IPS-11a (cell line): ENCODE measurements around the gene DNAAF3.
"Not testable (repeated sequence)": the region's sequence is repeated elsewhere in the genome, so short reads cannot be mapped to it uniquely, and the experiment has no call there.

Experiments
- H3K4me3 ChIP-seq: one replicate; pipeline ENCODE4 v1.5.1; 2013; ENCODE audit warnings: low read depth, low read length, control low read depth

The DNAAF3 gene

DNA sequence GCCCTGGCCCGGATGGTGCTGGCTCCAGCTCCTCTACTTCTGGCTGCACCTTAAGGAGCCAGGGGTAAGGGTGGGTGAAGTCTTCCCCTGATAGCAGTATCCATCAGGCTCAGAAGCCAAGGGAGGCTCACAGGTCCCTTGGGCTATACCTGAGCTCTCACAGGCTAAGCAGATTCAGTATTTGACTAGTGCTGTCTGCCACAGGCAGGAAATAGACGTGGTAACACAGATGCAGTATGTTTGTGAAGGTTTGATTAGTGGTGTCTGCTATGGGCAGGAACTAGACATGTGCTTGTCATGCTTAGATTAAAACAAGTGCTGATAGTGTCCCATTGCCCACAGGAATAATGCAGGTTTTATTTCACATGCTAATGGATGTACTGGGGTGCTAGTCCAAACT is 9.7 kb upstream of the DNAAF3 start:
- no peak overlapping the region for H3K4me3 ChIP-seq

DNA sequence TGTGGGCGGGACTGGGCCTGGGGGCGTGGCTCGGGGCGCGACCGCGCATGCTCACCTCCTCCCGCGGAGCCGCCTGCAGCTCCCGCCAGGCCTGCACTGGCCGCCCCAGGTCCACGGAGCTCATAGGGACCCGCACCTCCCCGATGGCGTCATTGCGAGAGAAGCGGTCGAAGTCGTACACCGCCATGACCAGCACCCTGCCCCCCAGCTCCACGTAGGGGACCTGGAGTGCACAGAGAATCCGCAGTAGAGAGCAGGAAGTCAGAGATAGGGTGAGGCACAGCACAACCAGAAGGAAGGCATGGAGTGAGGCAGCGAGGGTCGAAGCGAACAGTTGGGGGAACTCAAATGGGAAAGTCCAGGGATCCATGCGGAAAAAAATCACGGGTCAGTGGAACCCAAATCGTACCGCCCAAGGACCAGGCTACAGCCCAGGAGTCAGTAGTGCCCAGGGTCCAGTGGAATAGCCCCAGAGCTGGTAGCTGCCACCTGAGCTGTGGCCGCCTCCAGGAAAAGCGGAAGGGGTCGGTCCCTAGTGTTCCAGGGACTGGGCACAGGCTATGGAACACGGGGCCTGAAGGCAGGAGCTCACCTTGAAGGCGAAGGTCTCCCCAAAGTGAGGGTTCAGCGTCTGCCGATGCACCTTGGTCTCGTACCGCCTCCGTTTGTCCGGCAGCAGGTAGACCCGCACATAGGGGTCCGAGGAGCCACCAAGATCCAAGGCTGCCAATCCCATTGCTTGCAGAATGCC is 8.9 kb upstream of the DNAAF3 start:
- no peak overlapping the region for H3K4me3 ChIP-seq

DNA sequence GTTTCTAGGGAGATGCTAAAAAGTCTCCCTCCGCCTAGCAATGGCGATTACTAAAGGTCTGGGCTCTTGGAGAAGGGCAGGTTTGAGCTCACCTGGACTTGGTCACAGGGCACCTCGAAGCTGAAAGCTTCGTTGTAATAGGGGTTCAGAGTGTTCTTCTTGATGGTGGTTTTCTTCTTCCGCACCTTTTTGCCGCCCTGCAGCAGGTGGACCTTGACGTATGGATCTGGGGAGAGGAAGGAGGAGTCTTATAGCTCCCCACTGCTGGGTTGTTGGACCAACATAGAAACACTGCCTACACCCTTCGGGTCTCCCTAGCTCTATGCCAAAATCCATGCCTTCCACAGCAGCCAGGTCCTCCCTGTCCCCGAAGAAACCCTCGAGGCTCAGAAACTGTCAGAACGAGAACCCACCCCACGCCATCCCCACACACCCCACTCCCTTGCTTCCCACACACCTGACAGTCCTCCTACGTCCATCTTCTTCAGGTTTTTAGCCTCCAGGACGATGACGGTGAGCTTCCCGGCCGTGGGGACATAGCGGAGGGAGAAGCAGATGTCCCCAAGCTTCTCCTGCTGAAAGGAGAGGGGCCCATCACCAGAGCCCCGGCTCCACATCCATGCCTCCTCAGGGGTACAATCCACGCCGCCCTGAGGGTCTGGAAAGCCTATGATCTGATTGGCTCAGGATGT is 8.2 kb upstream of the DNAAF3 start:
- peak overlapping the region; percentile 20 for H3K4me3 ChIP-seq

DNA sequence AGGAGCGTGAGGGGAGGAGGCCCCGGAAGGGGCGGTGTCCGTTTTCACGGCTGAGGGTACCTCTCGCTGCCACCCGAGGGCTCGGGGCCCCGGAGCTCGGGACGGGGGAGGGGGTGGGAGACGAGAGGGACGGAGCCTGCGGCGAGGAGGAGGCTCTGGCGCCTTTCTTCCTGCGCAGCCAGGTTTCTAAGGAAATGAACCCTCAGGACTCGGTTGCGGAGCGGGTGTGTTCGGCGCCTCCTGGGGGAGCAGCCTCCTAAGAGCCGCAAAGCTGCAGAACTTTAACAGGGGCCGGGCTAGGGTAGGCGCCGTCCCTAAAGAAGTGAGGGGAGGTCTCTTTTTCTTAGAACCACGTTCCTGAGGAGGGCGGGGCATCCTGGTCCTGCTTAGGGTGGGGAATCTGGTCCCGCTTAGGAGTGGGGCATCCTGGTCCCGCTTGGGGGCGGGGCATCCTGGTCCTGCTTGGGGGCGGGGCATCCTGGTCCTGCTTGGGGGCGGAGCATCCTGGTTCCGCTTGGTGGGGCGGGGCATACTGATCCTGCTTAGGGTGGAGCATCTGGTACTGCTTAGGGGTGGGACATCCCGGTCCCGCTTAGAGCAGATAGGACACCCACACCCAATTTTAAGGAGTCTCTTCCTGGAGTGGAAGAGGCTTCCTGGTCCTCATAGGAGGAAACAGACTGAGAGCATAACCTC is 7.4 kb upstream of the DNAAF3 start:
- H3K4me3 ChIP-seq: peak overlapping the region; percentile 50

DNA sequence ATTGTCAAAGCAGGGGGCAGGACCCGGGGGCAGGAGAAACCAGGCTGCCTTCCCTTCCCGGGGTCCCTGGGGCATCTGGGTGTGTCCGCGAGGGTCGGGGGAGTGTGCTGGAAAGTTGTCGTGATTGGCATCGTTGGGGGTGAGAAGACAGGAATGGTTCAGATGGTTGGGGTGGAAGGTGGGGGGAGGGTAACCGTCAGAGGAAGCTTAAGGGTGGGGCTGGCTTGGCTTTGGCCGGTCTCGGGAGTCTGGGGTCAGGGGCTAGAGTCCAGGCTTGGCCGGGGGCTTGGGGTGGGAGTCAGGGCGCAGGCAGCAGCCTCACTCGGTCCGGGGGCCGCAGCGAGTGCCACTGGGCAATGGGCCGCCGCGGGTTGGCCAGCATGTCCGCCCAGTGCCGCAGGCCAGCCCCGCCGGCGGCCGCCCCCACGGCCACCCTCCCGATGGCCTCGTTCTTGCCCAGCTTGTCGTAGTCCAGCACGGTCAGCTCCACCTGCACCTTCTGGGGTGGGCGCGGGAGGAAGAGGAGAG is 6.8 kb upstream of the DNAAF3 start:
- H3K4me3 ChIP-seq: peak overlapping the region; percentile 50

DNA sequence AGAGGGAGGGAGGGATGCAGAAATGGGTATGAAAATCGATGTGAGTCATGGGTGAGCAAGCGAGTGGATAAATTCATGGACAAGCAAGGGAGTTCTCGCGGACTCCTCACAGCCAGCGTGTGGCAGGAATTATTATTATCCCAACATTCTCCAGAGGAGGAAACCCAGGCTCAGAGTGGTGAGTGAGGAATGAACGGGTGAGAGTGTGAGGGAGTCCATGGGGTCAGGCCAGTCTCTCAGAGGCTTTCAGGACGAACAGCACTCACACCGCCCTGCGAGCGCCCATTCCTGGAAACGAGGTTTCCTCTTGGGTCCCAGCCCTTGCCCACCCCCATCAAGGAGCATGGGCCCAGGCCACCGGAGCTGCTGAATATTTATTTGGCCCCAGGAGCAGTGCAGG is 6.3 kb upstream of the DNAAF3 start:
- H3K4me3 ChIP-seq: peak overlapping the region; percentile 50

DNA sequence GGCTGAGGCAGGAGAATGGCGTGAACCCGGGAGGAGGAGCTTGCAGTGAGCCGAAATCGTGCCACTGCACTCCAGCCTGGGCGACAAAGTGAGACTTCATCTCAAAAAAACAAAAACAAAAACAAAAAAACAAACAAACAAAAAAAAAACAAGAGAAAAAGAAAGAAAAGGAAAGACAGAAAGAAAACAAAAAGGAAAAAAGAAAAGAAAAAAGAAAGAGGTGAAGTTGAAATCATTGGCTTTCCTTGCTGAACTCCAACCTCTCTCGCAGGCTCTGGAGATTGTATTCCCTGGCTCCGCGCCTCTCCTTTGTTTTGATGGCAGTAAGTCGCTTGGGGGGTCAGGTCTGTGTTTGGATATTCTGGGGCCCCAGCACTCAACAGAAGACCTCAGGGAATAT is 5.9 kb upstream of the DNAAF3 start:
- H3K4me3 ChIP-seq: not testable (repeated sequence)

DNA sequence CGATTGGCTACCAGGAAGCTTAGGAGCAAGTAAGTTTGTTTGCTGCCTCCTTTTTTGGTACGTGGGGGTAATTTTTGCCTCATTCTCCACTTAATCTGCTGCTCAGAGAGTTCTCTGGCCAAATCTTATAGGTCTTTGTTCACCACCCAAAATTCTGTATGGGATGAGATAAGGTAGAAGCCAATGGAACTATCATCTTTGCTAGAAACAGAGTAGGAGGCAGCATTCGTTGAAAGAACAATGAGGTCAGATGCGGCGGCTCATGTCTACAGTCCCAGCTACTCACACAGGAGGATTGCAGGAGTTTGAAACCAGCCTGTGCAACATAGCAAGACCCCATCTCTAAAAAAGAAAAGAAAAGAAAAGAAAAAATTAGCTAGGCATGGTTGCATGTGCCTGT is 5.0 kb upstream of the DNAAF3 start:
- H3K4me3 ChIP-seq: no peak overlapping the region

DNA sequence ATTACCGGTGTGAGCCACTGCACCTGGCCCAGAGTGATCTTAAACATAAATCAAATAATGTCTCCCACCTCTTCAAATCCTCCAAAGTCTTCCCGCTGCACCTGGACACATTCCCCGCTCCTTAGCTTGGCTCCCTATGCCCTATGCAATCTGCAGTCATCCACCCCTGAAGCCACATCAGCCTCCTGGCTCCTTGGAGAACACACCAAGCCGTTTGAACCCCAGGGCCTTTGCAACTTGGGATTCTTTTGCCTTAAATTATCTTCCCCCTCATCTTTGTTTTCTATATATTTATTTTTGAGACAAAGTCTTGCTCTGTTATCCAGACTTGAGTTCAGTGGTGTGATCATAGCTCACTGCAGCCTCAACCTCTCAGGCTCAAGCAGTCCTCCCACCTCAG is 2.7 kb upstream of the DNAAF3 start:
- no peak overlapping the region for H3K4me3 ChIP-seq

DNA sequence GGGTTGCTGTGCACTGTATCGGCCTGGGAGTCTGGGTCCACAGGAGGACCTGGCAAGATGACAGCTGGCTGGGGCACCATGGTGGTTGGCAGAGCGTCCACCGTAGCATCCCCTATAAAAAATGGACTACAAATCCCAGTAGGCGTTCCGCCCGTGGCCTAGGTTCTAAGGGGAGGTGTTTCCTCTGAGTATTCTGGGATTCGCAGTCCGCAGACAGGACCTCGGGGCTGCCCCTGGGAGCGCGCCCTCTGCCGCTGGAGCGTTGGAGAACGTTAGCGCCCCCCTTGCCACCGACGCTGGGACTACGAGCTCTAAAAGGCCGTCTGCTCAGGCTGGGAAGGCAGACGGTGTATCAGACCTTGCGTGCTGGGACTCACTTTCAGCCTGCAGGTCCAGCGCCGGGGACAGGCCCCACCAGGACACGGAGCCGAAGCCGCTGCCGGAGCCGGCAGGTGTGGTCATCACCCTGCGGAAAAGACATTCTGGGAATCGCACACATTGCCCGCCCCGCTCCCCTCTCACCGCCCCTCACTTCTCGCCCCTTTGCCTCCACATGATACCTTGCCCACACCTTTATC is 372 bp downstream of the DNAAF3 start:
- H3K4me3 ChIP-seq: peak overlapping the region; percentile 60

DNA sequence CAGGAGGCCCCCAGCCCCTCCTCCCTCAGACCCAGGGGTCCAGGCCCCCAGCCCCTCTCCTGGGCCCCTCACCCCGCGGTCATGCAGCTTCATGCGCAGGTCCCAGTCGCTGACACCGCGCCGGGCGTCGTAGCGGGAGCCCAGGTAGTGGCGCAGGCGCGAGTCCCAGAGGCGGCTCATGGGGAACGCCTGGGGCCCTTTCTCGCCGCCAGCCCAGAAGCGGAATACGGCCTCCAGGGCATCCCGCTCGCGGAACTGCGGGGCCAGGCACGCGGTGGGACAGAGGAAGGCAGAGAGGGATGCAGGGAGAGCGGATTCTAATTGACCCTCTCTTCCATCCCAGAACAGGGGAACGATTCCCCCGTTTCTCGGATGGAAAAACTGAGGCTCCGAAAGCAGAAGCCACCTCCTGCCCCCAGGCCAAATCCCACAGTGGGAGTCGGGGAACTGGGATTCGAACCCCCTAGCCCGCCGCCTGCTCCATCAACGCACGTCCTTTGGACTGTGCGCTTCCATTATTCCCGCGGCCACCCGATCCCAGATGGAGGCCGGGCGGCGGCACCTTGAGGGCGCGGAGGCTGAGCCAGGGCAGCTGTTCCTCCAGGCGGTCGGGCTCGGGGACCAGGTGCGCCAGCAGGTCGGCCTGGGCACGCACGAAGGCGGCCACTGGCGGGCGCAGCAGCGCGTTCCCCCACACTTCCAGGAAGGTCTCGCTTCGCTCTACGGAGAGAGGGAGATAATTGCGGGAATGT is 4.7 kb downstream of the DNAAF3 start:
- H3K4me3 ChIP-seq: no peak overlapping the region

DNA sequence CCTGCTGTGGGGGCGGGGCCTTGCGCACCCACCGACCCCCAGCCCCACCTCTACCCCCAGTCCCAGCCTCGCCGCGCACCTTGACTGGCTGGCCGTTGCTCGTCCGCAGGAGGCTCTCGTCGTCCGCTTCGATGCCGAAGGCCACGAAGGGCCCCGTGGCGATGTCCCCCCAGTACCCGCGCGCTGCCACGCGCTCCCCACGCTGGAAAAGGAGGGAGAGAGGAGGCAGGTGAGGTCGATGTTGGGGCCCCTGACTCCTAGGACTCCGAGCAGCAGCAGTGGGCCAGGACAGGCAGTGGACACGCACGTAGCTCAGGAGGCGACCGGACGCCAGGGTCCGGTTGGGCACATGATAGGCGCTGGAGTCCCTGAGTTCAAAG is 5.4 kb downstream of the DNAAF3 start:
- peak overlapping the region; percentile 8 for H3K4me3 ChIP-seq

DNA sequence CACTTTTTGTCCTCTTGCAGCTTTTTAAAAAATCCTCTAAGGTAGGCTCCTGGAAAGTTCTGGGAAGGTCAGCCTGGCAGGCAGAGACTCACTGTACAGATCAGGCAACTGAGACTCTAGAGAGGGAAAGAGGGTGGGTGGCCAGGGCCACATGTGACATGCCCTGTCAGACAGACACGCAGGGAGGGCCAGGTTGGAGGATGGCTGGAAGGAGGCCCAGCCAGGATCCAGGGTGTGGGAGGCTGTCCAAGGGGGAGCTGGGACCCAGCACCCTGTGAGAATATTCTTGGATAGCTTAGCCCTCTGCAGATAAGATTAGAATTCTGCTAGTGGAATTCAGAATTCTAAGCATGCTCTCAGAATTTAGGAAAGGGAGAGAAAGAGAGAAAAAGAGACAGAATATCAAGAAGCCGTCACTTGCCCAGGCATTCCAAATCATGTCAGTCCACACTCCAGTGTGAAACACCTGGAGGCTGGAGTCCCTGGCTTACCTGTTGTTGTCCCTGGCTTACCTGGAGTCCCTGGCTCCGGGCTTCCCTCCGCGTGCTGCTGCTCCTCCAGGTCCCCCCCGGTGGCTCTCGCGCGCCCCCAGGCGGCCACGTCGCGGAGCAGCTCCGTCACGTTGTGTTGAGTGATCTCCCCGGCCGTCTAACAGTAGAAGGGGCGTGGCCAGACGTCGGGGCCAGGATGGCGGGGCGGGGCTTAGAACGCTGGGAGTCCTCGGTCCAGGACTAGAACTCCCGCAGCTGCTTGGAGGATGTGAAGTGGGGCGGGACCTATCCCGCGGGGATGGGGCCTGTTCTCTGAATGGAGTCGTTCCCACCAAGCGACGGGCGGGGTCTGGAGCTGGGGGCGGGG is 6.1 kb downstream of the DNAAF3 start:
- H3K4me3 ChIP-seq: no peak overlapping the region

DNA sequence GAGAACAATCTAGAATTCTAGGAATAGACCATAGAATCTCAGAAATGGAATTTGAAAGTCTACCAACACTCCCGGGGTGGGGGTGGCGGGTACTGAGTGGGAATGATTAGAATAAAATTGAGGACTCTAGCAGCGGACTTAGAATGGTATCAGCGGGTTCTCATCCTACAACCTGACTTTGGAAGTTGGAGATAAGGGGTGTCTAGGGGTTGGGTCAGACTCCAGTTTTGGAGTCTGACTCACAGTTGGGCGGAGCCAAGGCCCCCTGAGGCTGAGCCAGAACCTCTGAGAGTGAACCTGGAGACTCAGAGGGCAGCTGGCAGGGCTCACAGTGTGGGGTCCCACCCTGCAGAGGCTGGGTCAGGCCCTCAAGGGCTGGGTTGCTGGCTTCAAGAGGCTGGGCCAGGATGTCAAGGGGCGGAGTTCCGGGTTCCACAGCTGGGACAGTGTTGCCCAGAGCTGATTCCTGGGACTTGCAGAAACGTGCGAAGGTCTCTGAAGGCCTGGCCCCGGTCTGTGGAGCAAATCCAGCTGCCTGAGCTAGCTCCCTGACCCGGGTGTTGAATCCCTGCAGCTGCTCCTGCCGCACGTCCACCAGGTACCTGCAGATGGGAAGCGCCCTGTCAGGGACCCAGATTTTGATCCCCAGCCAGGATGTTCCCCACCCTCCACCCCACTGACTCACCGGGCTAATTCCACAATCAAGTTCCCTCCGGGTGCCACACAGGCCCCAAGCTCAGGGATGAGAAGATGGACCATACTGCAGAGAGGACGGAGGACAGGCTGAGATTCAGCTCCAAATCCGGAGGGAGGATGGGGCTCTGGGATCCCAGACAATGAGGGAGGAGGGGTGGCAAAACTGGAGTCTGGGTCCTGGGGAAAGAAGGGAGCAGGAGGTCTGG is 7.3 kb downstream of the DNAAF3 start:
- no peak overlapping the region for H3K4me3 ChIP-seq

DNA sequence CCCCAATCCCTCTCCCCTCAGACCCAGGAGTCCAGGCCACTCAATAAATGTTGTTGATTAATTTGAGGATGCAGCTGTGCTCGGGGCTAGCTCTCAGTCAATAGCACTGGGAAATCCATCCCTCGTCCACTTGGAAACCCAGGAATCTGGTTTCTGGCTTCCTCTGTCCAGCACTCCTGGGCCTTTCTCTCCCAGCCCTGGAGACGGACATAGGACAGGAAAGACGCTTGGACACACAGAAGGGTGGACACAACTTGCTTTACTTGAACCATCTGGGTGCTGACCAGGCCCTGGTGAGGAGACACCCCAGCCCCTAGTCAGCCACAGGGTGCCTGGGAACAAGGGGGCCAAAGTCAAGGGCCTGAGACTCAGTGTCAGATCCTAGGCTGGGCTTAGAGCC is 8.0 kb downstream of the DNAAF3 start:
- H3K4me3 ChIP-seq: no peak overlapping the region

DNA sequence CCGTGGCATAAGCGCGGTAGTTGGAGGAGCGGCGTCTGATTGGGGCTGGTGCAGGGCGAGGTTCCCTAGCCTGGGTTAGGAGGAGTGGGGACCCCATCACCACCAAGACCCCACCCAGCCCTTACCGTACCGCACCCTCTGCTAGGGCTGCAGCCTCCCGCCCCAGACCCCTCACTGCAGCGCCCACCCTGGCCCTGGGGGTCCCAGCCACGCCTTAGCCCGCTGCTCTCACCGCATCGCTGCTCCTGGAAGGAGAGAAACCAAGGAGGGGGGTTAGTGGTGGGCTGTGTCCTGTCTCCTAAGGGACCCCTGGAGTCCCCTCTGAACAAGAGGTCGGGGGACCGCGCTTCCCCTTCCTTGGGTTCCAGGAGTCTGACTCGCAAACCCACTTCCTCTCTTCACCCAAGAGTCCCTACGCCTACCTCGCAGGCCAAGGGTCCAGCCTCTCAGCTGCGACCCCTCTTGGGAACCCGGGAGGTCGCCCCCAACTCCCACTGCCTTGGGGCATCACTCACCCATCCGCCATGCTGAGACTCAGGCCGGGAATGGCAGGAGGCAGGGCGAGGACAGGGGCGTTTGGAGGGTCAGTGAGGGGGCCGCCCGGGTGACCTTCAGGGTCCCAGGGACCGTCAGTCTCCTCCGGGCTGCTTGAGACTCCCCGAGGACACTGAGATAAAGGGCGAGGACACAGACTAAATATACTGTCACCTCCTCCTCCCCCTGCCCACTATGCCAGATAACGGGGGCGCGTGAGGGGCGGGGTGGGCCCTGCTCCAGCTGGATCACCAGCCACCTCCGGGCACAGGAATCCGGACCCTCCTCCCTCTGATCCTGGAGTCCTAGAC is 9.1 kb downstream of the DNAAF3 start, which contains the start of gene TNNI3:
Gene TNNI3, minus strand, starts transcription at position 669 of the 845 bp plus-strand sequence. Its CDS starts 143 bp downstream, at position 526.
- H3K4me3 ChIP-seq: peak within 1 kb of the TSS; percentile 44

DNA sequence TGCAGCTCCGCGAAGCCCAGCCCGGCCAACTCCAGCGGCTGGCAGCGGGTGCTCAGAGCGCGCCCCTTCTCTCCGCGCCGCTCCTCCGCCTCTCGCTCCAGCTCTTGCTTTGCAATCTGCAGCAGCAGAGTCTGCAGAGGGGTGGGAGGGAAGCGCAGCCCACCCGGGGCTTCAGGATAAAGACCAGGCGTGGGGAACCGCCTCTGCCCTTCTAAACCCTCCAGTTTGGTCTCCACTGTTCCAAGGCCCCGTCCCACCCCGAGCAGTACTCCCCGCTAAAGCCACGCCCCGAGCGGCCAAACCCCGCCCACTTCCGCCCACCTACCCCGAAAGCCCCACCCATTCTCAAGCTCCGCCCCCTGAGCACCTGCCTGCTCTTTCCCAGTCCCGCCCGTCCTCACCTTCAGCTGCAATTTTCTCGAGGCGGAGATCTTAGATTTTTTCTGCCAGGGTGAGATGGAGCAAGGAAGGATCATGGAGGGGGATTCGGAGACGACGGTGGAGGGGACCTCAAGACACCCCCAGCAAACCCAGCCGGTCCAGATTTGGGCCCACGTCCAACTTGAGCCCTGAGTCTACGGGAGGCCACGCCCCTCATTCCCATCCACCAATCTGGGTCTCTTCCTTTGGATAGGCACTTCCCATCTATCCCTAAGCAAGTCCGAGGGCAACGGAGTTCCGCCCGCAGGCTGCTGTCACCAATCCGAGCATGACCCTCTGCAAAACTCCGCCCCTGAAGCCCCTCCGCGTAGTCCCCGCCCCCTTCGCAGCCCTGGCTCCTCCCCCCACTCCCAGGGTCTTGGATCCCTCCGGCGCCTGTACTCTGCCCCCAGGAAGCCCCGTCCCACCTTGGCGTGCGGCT is 10.0 kb downstream of the DNAAF3 start:
- peak overlapping the region; percentile 44 for H3K4me3 ChIP-seq
